Adipocyte (in vitro differentiated cells): Measurements from ENCODE around the gene PVALEF.
"Not testable (repeated sequence)": the region's sequence is repeated elsewhere in the genome, so short reads cannot be mapped to it uniquely, and the experiment has no call there.

Source experiments
- DNase-seq: peaks from one replicate; pipeline ENCODE4 v3.0.0-alpha.2; 2015; ENCODE audit warnings: low read depth
- H3K27me3 ChIP-seq: replicated peaks from 2 replicates; pipeline ENCODE4 v1.7.0; 2013; ENCODE audit warnings: mild to moderate bottlenecking, low read length, moderate library complexity; ENCODE audit not compliant: control insufficient read depth, insufficient read depth
- H3K36me3 ChIP-seq: 2 replicates; pipeline ENCODE4 v1.7.0; 2013; ENCODE audit warnings: low read length, mild to moderate bottlenecking, moderate library complexity; ENCODE audit not compliant: control insufficient read depth, insufficient read depth, severe bottlenecking
- H3K4me1 ChIP-seq: 2 replicates; pipeline ENCODE4 v1.7.0; 2013; ENCODE audit warnings: mild to moderate bottlenecking, low read length, moderate library complexity; ENCODE audit not compliant: control insufficient read depth, insufficient read depth
- H3K4me3 ChIP-seq: 2 replicates; pipeline ENCODE4 v1.7.0; 2013; ENCODE audit warnings: mild to moderate bottlenecking, low read length, moderate library complexity
- H3K9ac ChIP-seq: 2 replicates; pipeline ENCODE4 v1.7.0; 2013; ENCODE audit warnings: mild to moderate bottlenecking, low read length, moderate library complexity
- H3K9me3 ChIP-seq: 2 replicates; pipeline ENCODE4 v1.7.0; 2013; ENCODE audit warnings: mild to moderate bottlenecking, low read length, moderate library complexity; ENCODE audit not compliant: control insufficient read depth

PVALEF gene

DNA sequence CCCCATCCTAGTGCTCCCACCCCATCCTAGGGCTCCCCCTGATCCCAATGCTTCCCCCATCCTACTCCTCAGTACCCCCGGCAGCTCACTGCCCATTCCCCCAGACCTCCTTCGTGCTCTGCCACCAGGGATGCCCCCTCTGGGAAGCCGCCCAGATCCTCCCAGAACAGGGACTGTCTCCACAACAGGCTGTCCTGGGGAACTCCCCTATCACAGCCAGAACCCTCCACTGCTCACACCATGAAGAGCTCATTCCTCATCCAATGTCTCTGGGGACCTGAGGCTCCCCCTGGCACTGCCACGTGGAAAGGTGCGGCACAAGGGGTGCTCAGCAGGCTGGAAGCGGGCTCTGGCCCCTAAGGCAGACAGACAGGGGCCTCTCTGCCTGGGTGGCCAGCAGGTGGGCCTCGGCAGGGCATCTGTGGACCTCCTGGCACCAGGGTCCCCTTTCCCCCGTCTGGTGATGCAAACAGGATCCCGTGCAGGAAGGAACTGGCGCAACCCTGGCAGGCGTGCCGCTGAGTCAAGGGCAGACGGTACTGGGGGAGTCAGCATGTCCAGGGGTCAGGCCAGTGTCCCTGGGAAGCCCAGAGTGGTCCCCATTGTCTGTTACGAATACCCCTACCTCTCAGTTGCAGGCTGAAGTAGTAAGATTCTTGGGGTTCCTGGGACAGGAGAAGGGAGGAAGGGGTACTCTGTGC, 14.8 kb upstream of the PVALEF start:
- no peak overlapping the region for H3K4me3 ChIP-seq
- H3K4me1 ChIP-seq, result no peaks in the 10 kb centered on the region
- no peak overlapping the region for H3K9ac ChIP-seq
- peaks cover 20% of the 10 kb centered on the region for H3K27me3 ChIP-seq
- no peaks in the 10 kb centered on the region for H3K9me3 ChIP-seq
- no peak for DNase-seq
- H3K36me3 ChIP-seq, result no peaks in the 10 kb centered on the region

DNA sequence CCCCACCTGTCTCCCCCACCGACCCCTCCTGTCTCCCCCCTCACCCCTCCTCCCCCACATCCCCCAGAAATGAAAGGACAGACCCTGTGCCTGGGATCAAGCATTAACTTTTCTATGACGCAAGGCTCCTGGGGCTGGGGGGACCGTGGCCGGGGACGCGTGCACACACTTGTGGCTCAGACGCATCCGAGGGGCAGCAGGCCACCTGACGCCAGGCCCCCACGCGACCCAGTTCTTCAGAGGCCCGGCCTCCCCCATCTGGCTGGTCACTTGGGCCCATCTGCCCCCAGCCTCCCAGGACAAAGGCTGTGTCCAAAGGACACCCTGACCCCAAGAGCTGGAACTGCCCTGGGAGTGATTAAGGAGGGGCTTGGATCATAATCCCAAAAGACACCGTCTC, 14.0 kb upstream of the PVALEF start:
- H3K9me3 ChIP-seq, result no peaks in the 10 kb centered on the region
- no peak overlapping the region for H3K9ac ChIP-seq
- H3K36me3 ChIP-seq, result no peaks in the 10 kb centered on the region
- H3K4me1 ChIP-seq, result no peaks in the 10 kb centered on the region
- DNase-seq, result no peak
- H3K27me3 ChIP-seq, result peaks cover 20% of the 10 kb centered on the region
- H3K4me3 ChIP-seq, result no peak overlapping the region

DNA sequence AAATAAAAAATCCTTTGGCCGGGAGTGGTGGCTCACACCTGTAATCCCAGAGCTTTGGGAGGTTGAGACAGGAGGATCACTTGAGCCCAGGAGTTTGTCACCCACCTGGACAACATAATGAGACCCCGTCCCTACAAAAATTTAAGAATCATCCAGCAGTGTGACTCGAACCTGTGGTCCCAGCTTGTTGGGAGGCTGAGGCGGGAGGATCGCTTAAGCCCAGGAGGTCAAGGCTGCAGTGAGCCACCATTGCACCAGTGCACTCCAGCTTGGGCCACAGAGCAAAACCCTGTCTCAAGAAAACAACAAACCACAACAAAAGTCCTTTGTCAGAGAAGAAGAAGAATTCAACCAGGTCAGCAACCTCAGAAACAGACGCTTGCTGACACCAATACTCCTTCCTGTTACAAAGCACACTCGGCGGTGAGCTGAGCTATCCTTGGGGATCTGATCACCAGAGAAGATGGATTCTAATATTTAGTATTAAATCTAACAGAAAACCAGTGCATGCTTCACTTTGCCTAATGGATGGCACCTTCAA, 12.9 kb upstream of the PVALEF start:
- no peaks in the 10 kb centered on the region for H3K9me3 ChIP-seq
- no peak overlapping the region for H3K9ac ChIP-seq
- H3K4me3 ChIP-seq, result no peak overlapping the region
- H3K36me3 ChIP-seq, result no peaks in the 10 kb centered on the region
- no peak for DNase-seq
- peaks cover 20% of the 10 kb centered on the region for H3K27me3 ChIP-seq
- H3K4me1 ChIP-seq, result no peaks in the 10 kb centered on the region

DNA sequence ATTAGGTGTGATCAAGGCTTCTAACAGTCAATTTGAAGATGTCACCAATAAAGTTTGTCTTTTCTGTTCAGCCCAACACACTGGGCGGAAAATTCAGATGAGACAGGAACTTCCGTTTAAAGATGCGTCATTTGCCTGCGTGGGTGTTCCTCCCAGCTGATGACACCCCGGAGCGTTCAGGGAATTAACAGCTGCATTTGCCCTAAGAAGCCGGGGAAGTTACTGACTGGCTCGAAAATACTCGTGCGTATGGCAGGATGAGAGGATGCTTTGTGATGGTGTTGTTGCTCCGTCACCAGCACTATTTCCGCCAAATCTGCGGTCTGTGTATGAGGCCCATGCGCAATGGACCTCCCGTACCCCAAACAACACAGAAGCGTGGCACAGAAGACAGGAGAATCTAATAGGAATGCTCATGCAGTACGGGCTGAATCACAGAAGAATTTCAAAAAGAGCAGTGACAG, 11.9 kb upstream of the PVALEF start:
- peaks cover 19% of the 10 kb centered on the region for H3K27me3 ChIP-seq
- H3K4me3 ChIP-seq, result no peak overlapping the region
- H3K36me3 ChIP-seq, result no peaks in the 10 kb centered on the region
- H3K9ac ChIP-seq, result no peak overlapping the region
- H3K9me3 ChIP-seq, result no peaks in the 10 kb centered on the region
- no peak for DNase-seq
- H3K4me1 ChIP-seq, result no peaks in the 10 kb centered on the region

DNA sequence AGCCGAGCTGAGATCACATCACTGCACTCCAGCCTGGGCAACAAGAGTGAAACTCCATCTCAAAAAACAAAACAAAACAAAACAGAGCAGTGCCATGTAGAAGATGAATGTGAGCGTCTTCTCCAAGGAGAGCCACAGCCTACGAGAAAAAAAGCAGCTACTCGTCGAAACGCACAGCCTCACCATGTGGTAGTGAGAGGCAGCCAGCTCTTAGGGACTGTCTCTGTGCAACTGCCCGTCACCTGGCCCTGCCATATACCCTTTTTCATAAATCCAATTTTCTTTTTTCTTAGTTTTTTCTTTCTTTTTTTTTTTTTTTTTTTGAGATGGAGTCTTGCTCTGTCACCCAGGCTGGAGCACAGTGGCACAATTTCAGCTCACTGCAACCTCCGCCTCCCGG, 11.3 kb upstream of the PVALEF start:
- not testable (repeated sequence) for H3K4me1 ChIP-seq, H3K9ac ChIP-seq, H3K36me3 ChIP-seq, DNase-seq, H3K4me3 ChIP-seq, H3K9me3 ChIP-seq
- H3K27me3 ChIP-seq, result peaks cover 19% of the 10 kb centered on the region

DNA sequence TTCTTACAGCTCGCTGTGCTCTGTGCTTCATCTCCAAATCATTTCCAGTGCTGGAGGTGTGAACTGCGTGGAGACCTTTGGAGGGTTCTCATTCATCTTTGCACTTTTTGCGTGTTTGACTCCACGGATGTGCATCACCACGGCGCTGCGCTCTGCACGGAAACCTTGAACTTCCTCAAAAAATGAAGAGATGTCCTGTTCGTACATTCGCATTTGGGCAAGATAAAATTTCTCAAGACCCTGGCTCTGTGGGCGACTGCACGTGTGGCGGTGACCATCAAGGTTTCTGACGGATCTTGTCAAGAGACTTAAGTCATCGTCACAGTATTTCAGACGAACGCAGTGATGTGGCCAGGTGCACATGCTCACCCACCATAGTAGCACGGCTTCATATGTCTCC, 10.3 kb upstream of the PVALEF start:
- H3K9ac ChIP-seq, result no peak overlapping the region
- H3K4me1 ChIP-seq, result no peaks in the 10 kb centered on the region
- H3K27me3 ChIP-seq, result peaks cover 26% of the 10 kb centered on the region
- H3K36me3 ChIP-seq, result no peaks in the 10 kb centered on the region
- H3K9me3 ChIP-seq, result no peaks in the 10 kb centered on the region
- no peak overlapping the region for H3K4me3 ChIP-seq
- no peak for DNase-seq

DNA sequence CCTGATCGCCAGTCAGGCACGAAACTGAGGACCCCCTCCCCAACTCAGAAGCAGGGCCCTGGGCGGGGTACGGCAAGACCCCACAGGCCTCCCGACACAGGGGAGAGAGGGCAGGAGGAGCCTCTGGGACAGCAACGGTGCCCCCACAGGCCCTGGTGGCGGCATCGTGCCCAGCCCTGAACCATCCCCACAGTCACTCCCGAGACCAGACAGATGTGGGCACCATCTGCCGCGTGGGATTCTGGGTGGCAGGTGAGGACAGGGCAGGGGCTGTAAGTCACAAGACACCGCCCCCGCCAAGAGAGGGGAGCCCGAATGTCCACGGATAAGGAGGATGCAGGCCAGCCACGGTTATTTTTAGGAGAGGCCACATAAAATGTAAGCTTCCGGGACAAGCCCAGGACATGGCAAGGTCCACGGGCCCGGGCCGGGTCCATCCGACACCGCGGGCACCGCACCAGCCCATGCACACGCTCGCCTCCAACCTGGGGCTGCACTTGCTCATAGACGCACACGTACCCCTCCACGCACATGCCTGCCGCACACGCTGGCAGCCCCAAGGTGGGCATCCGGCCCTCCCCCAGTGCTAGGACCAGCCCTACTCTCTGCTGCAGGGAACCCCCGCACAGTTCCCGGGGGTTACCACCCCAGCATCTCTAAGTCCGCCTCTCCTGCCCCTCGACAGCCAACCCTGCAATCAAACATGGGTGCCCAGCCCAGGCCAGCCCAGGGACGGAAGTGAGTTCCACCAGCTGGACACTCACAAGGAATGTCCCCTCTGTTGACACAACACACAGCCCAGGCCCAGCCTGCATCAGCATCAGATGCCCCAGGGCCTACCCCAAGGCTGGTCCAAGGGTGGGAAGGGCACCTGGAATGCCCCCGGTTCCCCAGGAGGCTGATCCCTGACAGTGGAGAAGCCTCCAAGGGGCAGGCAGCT, 8.2 kb upstream of the PVALEF start:
- DNase-seq, result no peak
- no peaks in the 10 kb centered on the region for H3K36me3 ChIP-seq

DNA sequence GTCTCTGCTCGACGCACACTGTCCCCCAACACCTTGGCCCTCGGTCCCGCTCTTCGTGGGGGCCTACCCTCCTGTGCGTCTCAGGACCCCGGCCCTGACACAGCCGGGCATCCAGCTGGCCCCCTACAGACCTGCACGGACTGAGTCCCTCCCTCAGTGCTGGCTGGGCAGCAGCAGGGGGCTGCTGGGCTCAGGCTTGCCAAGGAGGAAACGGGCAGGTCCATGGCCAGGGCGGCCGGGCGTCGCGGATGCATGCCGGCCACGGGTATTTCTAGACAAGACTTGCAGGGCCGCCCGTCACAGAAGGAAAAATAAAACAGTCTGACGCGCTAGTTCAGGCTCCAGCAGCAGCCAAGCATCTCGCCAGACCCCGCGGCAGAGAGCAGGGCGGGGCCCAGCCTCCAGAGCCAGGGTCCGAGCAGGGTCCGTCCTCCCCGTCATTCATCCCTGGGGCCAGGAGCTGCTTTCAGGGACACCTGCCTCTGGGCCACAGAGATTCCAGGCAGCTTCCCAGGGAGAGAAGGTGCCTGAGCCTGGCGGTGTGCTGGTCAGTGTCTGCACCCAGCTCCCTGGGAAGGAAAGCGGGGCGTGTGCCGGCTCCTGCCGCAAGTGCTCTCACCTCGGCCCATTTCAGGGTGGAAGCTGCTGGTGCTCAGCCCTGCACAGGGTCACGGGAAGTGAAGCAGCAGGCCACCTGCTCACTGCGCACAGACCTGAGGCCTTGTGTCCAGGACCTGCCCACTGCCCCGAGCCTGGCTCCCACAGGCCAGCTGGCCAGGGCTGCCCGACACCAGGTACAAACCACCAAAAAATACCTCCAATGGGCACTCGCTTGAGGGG, 7.2 kb upstream of the PVALEF start:
- Histone ChIP-seq H3K36me3 (no peaks in the 10 kb centered on the region), H3K4me1 (no peaks in the 10 kb centered on the region), H3K9ac (no peak overlapping the region), H3K4me3 (no peak overlapping the region), H3K9me3 (no peaks in the 10 kb centered on the region), H3K27me3 (peaks cover 30% of the 10 kb centered on the region)
- DNase-seq, result no peak

More for the DNA sequence above, 8.2 kb upstream of the PVALEF start:
- no peak overlapping the region for H3K4me3 ChIP-seq
- peaks cover 26% of the 10 kb centered on the region for H3K27me3 ChIP-seq
- no peaks in the 10 kb centered on the region for H3K4me1 ChIP-seq
- H3K9me3 ChIP-seq, result no peaks in the 10 kb centered on the region
- H3K9ac ChIP-seq, result no peak overlapping the region

DNA sequence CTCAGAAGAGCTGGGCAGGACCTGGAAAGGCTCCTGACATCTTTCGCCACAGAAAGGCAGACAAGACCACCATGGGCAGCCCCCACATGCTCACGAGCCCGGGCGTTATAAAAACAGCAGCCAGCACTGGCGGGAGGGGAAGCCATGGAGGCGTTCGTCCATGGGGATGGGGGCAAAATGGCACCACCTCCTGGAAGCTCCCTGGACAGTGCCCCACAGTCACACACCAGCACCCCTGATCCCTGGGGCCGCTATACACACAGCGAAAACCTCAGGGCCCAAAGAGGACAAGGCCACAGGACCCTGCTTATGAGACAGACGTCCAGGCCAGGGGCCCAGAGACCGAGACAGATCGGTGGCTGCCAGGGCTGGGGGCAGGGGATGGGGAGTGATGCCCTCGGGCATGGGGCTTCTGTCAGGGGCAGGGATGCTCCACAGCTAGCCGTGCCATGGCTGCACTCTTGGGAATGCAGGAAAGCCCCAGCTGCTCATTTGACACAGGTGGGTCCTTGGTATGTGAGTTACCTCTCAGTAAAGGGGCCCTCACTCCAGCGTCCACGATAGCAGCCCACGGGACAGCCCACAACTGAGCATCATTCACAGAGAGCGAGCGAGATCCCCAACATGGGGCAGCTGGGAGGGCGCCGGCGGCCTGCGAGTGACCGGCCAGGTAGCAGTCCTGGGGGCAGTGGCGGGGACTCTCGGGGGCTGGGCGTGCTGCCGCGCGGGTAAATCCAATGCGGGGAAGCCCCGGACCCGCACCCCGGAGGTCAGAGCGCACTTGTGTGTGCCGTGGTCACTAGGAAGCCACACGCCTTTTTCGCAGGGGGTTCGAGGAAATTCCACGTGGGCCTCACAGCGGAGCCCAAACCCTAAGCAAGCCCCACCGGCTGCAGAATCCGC, 6.4 kb upstream of the PVALEF start:
- Histone ChIP-seq H3K36me3 (no peaks in the 10 kb centered on the region), H3K4me3 (no peak overlapping the region), H3K9ac (no peak overlapping the region), H3K9me3 (no peaks in the 10 kb centered on the region), H3K4me1 (no peaks in the 10 kb centered on the region), H3K27me3 (peaks cover 39% of the 10 kb centered on the region)
- DNase-seq, result no peak

DNA sequence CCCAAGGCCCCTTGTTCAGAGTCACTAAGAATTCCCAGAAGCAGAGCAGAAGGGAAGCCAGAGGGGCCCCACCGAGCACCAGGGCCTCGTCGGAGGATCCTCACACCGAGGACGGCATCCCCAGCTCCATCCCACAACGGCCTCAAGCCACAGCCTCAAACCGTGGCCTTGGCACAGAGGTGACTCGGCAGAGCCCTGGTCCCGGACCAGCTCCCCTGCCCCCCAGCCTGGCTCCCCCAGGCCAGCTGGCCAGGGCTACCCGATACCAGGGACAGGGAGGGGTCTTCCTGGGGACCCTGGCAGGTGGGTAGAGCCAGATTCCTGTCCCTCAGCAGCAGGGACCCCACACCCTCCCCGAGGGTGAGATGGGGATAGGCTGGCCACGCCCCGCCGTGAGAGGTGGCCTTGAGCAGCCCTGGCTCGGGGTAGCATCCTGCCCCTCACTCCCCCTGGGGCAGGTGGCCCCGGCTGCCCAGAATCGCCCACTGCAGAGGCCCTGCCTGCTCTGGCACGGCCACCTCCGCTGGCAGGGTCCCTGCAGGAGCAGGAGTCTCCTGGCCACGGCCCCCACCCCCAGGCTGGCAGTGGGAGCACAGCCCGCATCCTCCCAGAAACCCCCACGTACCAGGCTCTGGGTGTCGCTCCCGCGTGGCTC, 5.6 kb upstream of the PVALEF start:
- no peaks in the 10 kb centered on the region for H3K4me1 ChIP-seq
- peaks cover 47% of the 10 kb centered on the region for H3K27me3 ChIP-seq
- no peaks in the 10 kb centered on the region for H3K9me3 ChIP-seq
- H3K9ac ChIP-seq, result no peak overlapping the region
- no peak overlapping the region for H3K4me3 ChIP-seq
- no peaks in the 10 kb centered on the region for H3K36me3 ChIP-seq
- DNase-seq, result no peak
